Measurements from ENCODE around the gene RNF114. TPM values are rescaled to one million over a fixed set of nuclear protein-coding genes. Genes with fewer than 3 reads are reported as not detected.
A peak's percentile ranks its signal among the peaks of the same experiment; 100 is the strongest.

RNF114 gene
- total and polyA plus RNA-seq, 2 donors from 2014 or later, result 70.7 to 89.2 TPM

- TF ChIP-seq, protein P1, sequence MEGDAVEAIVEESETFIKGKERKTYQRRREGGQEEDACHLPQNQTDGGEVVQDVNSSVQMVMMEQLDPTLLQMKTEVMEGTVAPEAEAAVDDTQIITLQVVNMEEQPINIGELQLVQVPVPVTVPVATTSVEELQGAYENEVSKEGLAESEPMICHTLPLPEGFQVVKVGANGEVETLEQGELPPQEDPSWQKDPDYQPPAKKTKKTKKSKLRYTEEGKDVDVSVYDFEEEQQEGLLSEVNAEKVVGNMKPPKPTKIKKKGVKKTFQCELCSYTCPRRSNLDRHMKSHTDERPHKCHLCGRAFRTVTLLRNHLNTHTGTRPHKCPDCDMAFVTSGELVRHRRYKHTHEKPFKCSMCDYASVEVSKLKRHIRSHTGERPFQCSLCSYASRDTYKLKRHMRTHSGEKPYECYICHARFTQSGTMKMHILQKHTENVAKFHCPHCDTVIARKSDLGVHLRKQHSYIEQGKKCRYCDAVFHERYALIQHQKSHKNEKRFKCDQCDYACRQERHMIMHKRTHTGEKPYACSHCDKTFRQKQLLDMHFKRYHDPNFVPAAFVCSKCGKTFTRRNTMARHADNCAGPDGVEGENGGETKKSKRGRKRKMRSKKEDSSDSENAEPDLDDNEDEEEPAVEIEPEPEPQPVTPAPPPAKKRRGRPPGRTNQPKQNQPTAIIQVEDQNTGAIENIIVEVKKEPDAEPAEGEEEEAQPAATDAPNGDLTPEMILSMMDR (IDR thresholded peaks at IDR 0.05; ENCODE audit: borderline replicate concordance, extremely low read depth, insufficient read depth), result no peak
- Histone ChIP-seq H3K9me3 (ENCODE audit: control insufficient read depth in 2 of 3, insufficient read depth in 1 of 3, low read length in 3 of 3) (no peaks in the 10 kb centered on the region), H3K4me1 (ENCODE audit: control insufficient read depth in 2 of 3, insufficient read depth in 2 of 3, low read depth in 1 of 3, low read length in 3 of 3) (peaks cover 0 to 2% (median 0%) of the 10 kb centered on the region in 3 donors), H3K27ac (ENCODE audit: low read depth in 2 of 2, low read length in 2 of 2) (peak overlapping the region in 1 of 2 donors; percentile 20), H3K4me3 (ENCODE audit: low read length in 3 of 3) (no peak overlapping the region), H3K27me3 (ENCODE audit: control insufficient read depth, insufficient read depth, low read length) (no peaks in the 10 kb centered on the region), H3K36me3 (ENCODE audit: control insufficient read depth in 2 of 3, insufficient read depth in 3 of 3, low read length in 3 of 3) (no peaks in the 10 kb centered on the region), H3K9ac (ENCODE audit: low read length in 3 of 3) (no peak overlapping the region)
- DNase-seq, result no peak
- FAIRE-seq, result no peak
- intact Hi-C loops (cut with DNase I), result no loop called here
Measured at GRCh38 chr20:49987868-49988690, 51.9 kb downstream of the RNF114 start.

- H3K27me3 ChIP-seq (ENCODE audit: control insufficient read depth, insufficient read depth, low read length), result no peaks in the 10 kb centered on the region
- intact Hi-C loops (cut with DNase I), result no loop called here
- H3K36me3 ChIP-seq (ENCODE audit: control insufficient read depth in 2 of 3, insufficient read depth in 3 of 3, low read length in 3 of 3), result no peaks in the 10 kb centered on the region
- H3K4me1 ChIP-seq (ENCODE audit: control insufficient read depth in 2 of 3, insufficient read depth in 2 of 3, low read depth in 1 of 3, low read length in 3 of 3), result peaks cover 0 to 2% (median 0%) of the 10 kb centered on the region in 3 donors
- peak overlapping the region in 1 of 3 donors; percentile 5 for H3K4me3 ChIP-seq (ENCODE audit: low read length in 3 of 3)
- FAIRE-seq, result no peak
- TF ChIP-seq, protein P1 (IDR thresholded peaks at IDR 0.05; ENCODE audit: borderline replicate concordance, extremely low read depth, insufficient read depth), result no peak
- H3K9ac ChIP-seq (ENCODE audit: low read length in 3 of 3), result peak overlapping the region in 1 of 3 donors; percentile 34
- peak; percentile 61 to 93 (median 76) for DNase-seq
- no peaks in the 10 kb centered on the region for H3K9me3 ChIP-seq (ENCODE audit: control insufficient read depth in 2 of 3, insufficient read depth in 1 of 3, low read length in 3 of 3)
- H3K27ac ChIP-seq (ENCODE audit: low read depth in 2 of 2, low read length in 2 of 2), result peak overlapping the region; percentile 66 to 78
Measured at GRCh38 chr20:49989234-49990065, 53.3 kb downstream of the RNF114 start.

DNA sequence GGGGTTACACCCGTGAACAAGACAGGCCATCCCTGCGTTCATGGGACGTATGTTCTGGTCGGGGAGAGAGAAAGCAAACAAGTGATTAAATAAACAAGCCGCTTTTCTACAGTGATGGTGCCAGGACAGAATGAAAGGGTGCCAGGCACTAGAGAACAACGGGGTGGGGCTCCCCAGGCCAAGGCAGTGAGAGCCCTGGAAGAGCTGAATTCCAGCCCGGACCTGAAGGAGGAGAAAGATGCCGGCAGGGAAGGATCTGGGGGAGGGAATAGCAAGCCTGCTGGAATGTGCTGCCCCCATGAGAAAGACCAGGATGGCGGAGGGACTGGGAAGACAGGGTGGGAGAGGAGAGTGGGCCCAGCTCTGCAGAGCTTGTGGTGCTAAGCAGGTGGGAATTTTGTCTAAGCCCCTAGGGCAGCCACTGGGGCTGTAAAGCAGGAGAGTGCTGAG, 54.1 kb downstream of the RNF114 start:
- Histone ChIP-seq H3K36me3 (ENCODE audit: control insufficient read depth in 2 of 3, insufficient read depth in 3 of 3, low read length in 3 of 3) (no peaks in the 10 kb centered on the region), H3K4me1 (ENCODE audit: control insufficient read depth in 2 of 3, insufficient read depth in 2 of 3, low read depth in 1 of 3, low read length in 3 of 3) (peaks cover 0 to 2% (median 0%) of the 10 kb centered on the region in 3 donors), H3K9ac (ENCODE audit: low read length in 3 of 3) (peak overlapping the region in 1 of 3 donors; percentile 34), H3K27ac (ENCODE audit: low read depth in 2 of 2, low read length in 2 of 2) (peak overlapping the region; percentile 66 to 78), H3K27me3 (ENCODE audit: control insufficient read depth, insufficient read depth, low read length) (no peaks in the 10 kb centered on the region), H3K9me3 (ENCODE audit: control insufficient read depth in 2 of 3, insufficient read depth in 1 of 3, low read length in 3 of 3) (no peaks in the 10 kb centered on the region), H3K4me3 (ENCODE audit: low read length in 3 of 3) (no peak overlapping the region)
- FAIRE-seq (no peak), DNase-seq (peak in 2 of 5 donors; percentile 35 to 67)
- TF ChIP-seq, protein P1 (IDR thresholded peaks at IDR 0.05; ENCODE audit: borderline replicate concordance, extremely low read depth, insufficient read depth), result no peak
- intact Hi-C loops (cut with DNase I), result no loop called here
